ENCODE results near the gene SASH3. TPM values are rescaled to one million over a fixed set of nuclear protein-coding genes. Genes with fewer than 3 reads are reported as not detected.

SASH3 gene
- not detected in 2 replicates for total RNA-seq
- polyA plus RNA-seq: not detected in 2 replicates
- polyA plus RNA-seq (2012): not detected in 2 replicates
- polyA minus RNA-seq (ENCODE audit: low replicate concordance): not detected in 2 replicates

GRCh38 chrX:129779747-129780146 lies at the start of gene SASH3:
TSS of gene SASH3 (plus strand) at chrX:129779949. CDS start at chrX:129780098, 149 bp downstream.
- no peak within 1 kb of the TSS for H3K4me2 ChIP-seq (ENCODE audit: extremely low read depth, insufficient read depth, low read length)
- H4K20me1 ChIP-seq (ENCODE audit: control insufficient read depth, extremely low read depth, insufficient read depth, low read length): no peaks in the 10 kb centered on the region
- no peak within 1 kb of the TSS for H2AFZ ChIP-seq (ENCODE audit: low read length)
- DNase-seq (ENCODE audit: low read depth in 2 of 2): no peak
- H3K9me3 ChIP-seq (ENCODE audit: control insufficient read depth, insufficient read depth, low read depth, low read length): no peaks in the 10 kb centered on the region
- no peak within 1 kb of the TSS for H3K4me3 ChIP-seq (replicated peaks in 1 of 4; ENCODE audit: control extremely low read depth in 1 of 4, insufficient read depth in 1 of 4, low read depth in 3 of 4, low read length in 4 of 4)
- H3K9ac ChIP-seq (ENCODE audit: insufficient read depth, low read length): no peak within 1 kb of the TSS
- no peaks in the 10 kb centered on the region for H3K36me3 ChIP-seq (ENCODE audit: control insufficient read depth, insufficient read depth, low read length)
- no peaks in the 10 kb centered on the region for H3K79me2 ChIP-seq (ENCODE audit: control insufficient read depth, insufficient read depth, low read length)
- H3K4me1 ChIP-seq (ENCODE audit: control insufficient read depth, extremely low read depth, insufficient read depth, low read length): no peaks in the 10 kb centered on the region
- no peak within 1 kb of the TSS for H3K27ac ChIP-seq (ENCODE audit: insufficient read depth, low read length)
- TF ChIP-seq EZH2 (IDR thresholded peaks at IDR 0.05; ENCODE audit: low read length, missing control alignments): no peak
- TF ChIP-seq, protein P1, sequence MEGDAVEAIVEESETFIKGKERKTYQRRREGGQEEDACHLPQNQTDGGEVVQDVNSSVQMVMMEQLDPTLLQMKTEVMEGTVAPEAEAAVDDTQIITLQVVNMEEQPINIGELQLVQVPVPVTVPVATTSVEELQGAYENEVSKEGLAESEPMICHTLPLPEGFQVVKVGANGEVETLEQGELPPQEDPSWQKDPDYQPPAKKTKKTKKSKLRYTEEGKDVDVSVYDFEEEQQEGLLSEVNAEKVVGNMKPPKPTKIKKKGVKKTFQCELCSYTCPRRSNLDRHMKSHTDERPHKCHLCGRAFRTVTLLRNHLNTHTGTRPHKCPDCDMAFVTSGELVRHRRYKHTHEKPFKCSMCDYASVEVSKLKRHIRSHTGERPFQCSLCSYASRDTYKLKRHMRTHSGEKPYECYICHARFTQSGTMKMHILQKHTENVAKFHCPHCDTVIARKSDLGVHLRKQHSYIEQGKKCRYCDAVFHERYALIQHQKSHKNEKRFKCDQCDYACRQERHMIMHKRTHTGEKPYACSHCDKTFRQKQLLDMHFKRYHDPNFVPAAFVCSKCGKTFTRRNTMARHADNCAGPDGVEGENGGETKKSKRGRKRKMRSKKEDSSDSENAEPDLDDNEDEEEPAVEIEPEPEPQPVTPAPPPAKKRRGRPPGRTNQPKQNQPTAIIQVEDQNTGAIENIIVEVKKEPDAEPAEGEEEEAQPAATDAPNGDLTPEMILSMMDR (conservative IDR thresholded peaks at IDR 0.05 in 1 of 2, IDR thresholded peaks at IDR 0.05 in 1 of 2; ENCODE audit: low read depth in 1 of 2, low read length in 2 of 2): no peak
- H3K27me3 ChIP-seq (ENCODE audit: control insufficient read depth, insufficient read depth, low read length): no peaks in the 10 kb centered on the region

DNA sequence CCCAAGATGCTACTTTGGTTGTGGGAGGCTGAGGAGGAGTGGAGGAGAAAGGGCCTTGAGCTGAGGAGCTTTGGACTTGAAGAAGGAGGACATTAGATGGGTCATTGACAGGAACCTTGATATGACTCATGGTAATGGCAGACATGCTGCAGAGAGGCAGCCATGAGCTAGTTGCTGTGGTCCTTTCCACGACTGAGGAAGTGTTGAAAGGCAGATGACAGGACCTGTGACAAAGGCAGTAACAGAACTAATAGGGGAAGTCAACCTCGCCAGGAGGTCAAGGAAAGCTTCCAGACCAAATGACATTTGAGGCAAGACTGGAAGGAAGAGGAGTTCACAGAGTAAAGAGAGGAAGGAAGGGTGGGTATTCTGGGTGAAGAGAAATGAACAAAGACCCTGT lies 48.5 kb upstream of the SASH3 start:
- Histone ChIP-seq H4K20me1 (ENCODE audit: control insufficient read depth, extremely low read depth, insufficient read depth, low read length) (no peaks in the 10 kb centered on the region), H3K79me2 (ENCODE audit: control insufficient read depth, insufficient read depth, low read length) (no peaks in the 10 kb centered on the region), H3K4me2 (ENCODE audit: extremely low read depth, insufficient read depth, low read length) (no peak overlapping the region), H3K27ac (ENCODE audit: insufficient read depth, low read length) (no peak overlapping the region), H2AFZ (ENCODE audit: low read length) (no peak overlapping the region), H3K4me1 (ENCODE audit: control insufficient read depth, extremely low read depth, insufficient read depth, low read length) (no peaks in the 10 kb centered on the region), H3K9ac (ENCODE audit: insufficient read depth, low read length) (no peak overlapping the region), H3K4me3 (replicated peaks in 1 of 4; ENCODE audit: control extremely low read depth in 1 of 4, insufficient read depth in 1 of 4, low read depth in 3 of 4, low read length in 4 of 4) (no peak overlapping the region), H3K27me3 (ENCODE audit: control insufficient read depth, insufficient read depth, low read length) (no peaks in the 10 kb centered on the region), H3K36me3 (ENCODE audit: control insufficient read depth, insufficient read depth, low read length) (no peaks in the 10 kb centered on the region), H3K9me3 (ENCODE audit: control insufficient read depth, insufficient read depth, low read depth, low read length) (no peaks in the 10 kb centered on the region)
- no peak for DNase-seq (ENCODE audit: low read depth in 2 of 2)
- TF ChIP-seq, protein P1 (conservative IDR thresholded peaks at IDR 0.05 in 1 of 2, IDR thresholded peaks at IDR 0.05 in 1 of 2; ENCODE audit: low read depth in 1 of 2, low read length in 2 of 2): no peak
- TF ChIP-seq EZH2 (IDR thresholded peaks at IDR 0.05; ENCODE audit: low read length, missing control alignments): no peak

DNA sequence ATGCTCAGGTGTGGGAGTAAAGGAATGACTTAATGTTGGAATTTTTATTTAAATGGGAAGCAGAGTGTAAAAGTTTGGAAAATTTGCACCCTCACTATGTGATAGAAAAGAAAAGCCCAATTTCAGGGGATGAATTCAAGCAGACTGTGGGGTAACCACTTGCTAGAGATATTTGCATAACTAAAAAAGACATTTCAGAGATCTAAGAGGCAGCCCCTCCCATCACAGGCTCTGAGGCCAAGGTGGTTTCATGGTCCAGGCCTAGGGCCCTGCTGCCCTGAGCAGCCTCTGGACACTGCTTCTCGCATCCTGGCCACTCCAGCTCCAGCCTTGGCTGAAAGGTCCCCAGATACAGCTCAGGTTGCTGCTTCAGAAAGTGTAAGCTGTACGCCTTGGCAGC lies 46.9 kb upstream of the SASH3 start:
- Histone ChIP-seq H4K20me1 (ENCODE audit: control insufficient read depth, extremely low read depth, insufficient read depth, low read length) (no peaks in the 10 kb centered on the region), H3K36me3 (ENCODE audit: control insufficient read depth, insufficient read depth, low read length) (no peaks in the 10 kb centered on the region), H3K4me1 (ENCODE audit: control insufficient read depth, extremely low read depth, insufficient read depth, low read length) (peaks cover 2% of the 10 kb centered on the region), H3K27me3 (ENCODE audit: control insufficient read depth, insufficient read depth, low read length) (no peaks in the 10 kb centered on the region), H3K79me2 (ENCODE audit: control insufficient read depth, insufficient read depth, low read length) (no peaks in the 10 kb centered on the region), H3K4me3 (replicated peaks in 1 of 4; ENCODE audit: control extremely low read depth in 1 of 4, insufficient read depth in 1 of 4, low read depth in 3 of 4, low read length in 4 of 4) (no peak overlapping the region), H2AFZ (ENCODE audit: low read length) (no peak overlapping the region), H3K9ac (ENCODE audit: insufficient read depth, low read length) (no peak overlapping the region), H3K27ac (ENCODE audit: insufficient read depth, low read length) (no peak overlapping the region), H3K4me2 (ENCODE audit: extremely low read depth, insufficient read depth, low read length) (no peak overlapping the region), H3K9me3 (ENCODE audit: control insufficient read depth, insufficient read depth, low read depth, low read length) (no peaks in the 10 kb centered on the region)
- no peak for TF ChIP-seq EZH2 (IDR thresholded peaks at IDR 0.05; ENCODE audit: low read length, missing control alignments)
- TF ChIP-seq, protein P1 (conservative IDR thresholded peaks at IDR 0.05 in 1 of 2, IDR thresholded peaks at IDR 0.05 in 1 of 2; ENCODE audit: low read depth in 1 of 2, low read length in 2 of 2): no peak
- no peak for DNase-seq (ENCODE audit: low read depth in 2 of 2)

Measured in fibroblast of lung (primary cell).